MM.1S (cell line): Measurements from ENCODE around the gene MAPK10.

Source experiments
- EZH2phosphoT487 ChIP-seq: fragments of 300-600 bp; sonication (generic); IDR thresholded peaks from 2 replicates; pipeline ENCODE4 v1.6.1; 2018; ENCODE audit warnings: antibody characterized with exemption, low read length
- TF ChIP-seq, protein P1 (sequence below): fragments of 300-600 bp; sonication (generic); IDR thresholded peaks from 2 replicates; pipeline ENCODE4 v1.5.1; 2016; ENCODE audit warnings: antibody characterized with exemption, low read length, mixed read lengths

- TF ChIP-seq, protein P1, sequence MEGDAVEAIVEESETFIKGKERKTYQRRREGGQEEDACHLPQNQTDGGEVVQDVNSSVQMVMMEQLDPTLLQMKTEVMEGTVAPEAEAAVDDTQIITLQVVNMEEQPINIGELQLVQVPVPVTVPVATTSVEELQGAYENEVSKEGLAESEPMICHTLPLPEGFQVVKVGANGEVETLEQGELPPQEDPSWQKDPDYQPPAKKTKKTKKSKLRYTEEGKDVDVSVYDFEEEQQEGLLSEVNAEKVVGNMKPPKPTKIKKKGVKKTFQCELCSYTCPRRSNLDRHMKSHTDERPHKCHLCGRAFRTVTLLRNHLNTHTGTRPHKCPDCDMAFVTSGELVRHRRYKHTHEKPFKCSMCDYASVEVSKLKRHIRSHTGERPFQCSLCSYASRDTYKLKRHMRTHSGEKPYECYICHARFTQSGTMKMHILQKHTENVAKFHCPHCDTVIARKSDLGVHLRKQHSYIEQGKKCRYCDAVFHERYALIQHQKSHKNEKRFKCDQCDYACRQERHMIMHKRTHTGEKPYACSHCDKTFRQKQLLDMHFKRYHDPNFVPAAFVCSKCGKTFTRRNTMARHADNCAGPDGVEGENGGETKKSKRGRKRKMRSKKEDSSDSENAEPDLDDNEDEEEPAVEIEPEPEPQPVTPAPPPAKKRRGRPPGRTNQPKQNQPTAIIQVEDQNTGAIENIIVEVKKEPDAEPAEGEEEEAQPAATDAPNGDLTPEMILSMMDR = no peak
- no peak for TF ChIP-seq EZH2phosphoT487
These were observed 65.0 kb downstream of the MAPK10 start for GRCh38 chr4:86294883-86295282.
